Measurements from ENCODE around the gene METTL6.
"Not testable (repeated sequence)": the region's sequence is repeated elsewhere in the genome, so short reads cannot be mapped to it uniquely, and the experiment has no call there.

DNA sequence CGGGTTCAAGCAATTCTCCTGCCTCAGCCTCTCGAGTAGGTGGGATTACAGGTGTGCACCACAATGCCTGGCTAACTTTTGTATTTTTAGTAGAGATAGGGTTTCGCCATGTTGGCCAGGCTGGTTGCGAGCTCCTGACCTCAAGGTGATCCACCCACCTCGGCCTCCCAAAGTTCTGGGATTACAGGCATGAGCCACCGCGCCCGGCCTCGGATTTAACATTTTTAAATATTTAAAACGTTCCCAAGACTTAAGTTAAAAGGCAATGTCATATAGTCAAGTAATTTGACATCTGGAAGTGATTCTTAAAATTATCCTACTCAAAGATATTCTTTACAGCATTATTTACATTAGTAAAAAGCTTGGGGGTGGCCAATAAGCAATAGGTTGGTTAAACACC lies 29.6 kb upstream of the METTL6 start:
- TF ChIP-seq, protein P1, sequence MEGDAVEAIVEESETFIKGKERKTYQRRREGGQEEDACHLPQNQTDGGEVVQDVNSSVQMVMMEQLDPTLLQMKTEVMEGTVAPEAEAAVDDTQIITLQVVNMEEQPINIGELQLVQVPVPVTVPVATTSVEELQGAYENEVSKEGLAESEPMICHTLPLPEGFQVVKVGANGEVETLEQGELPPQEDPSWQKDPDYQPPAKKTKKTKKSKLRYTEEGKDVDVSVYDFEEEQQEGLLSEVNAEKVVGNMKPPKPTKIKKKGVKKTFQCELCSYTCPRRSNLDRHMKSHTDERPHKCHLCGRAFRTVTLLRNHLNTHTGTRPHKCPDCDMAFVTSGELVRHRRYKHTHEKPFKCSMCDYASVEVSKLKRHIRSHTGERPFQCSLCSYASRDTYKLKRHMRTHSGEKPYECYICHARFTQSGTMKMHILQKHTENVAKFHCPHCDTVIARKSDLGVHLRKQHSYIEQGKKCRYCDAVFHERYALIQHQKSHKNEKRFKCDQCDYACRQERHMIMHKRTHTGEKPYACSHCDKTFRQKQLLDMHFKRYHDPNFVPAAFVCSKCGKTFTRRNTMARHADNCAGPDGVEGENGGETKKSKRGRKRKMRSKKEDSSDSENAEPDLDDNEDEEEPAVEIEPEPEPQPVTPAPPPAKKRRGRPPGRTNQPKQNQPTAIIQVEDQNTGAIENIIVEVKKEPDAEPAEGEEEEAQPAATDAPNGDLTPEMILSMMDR (conservative IDR thresholded peaks at IDR 0.05; ENCODE audit: low read depth, low read length): not testable (repeated sequence)
- not testable (repeated sequence) for TF ChIP-seq RAD21 (IDR thresholded peaks at IDR 0.05; ENCODE audit: low read length); CEBPB (IDR thresholded peaks at IDR 0.05; ENCODE audit: low read depth, low read length); POLR2A (IDR thresholded peaks at IDR 0.05; ENCODE audit: low read depth, low read length); FOS (IDR thresholded peaks at IDR 0.05; ENCODE audit: low read depth, low read length); SMC3 (IDR thresholded peaks at IDR 0.05; ENCODE audit: low read depth, low read length); RCOR1 (IDR thresholded peaks at IDR 0.05; ENCODE audit: insufficient replicate concordance, low read length)
- TF ChIP-seq, protein P2, sequence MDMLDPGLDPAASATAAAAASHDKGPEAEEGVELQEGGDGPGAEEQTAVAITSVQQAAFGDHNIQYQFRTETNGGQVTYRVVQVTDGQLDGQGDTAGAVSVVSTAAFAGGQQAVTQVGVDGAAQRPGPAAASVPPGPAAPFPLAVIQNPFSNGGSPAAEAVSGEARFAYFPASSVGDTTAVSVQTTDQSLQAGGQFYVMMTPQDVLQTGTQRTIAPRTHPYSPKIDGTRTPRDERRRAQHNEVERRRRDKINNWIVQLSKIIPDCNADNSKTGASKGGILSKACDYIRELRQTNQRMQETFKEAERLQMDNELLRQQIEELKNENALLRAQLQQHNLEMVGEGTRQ (IDR thresholded peaks at IDR 0.05; ENCODE audit: low read depth, low read length): not testable (repeated sequence)
- TF ChIP-seq, protein P3, sequence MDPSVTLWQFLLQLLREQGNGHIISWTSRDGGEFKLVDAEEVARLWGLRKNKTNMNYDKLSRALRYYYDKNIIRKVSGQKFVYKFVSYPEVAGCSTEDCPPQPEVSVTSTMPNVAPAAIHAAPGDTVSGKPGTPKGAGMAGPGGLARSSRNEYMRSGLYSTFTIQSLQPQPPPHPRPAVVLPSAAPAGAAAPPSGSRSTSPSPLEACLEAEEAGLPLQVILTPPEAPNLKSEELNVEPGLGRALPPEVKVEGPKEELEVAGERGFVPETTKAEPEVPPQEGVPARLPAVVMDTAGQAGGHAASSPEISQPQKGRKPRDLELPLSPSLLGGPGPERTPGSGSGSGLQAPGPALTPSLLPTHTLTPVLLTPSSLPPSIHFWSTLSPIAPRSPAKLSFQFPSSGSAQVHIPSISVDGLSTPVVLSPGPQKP (IDR thresholded peaks at IDR 0.05; ENCODE audit: borderline replicate concordance, low read depth, low read length): not testable (repeated sequence)
